ENCODE measurements around the gene SWAP70.

- TF ChIP-seq, protein P1, sequence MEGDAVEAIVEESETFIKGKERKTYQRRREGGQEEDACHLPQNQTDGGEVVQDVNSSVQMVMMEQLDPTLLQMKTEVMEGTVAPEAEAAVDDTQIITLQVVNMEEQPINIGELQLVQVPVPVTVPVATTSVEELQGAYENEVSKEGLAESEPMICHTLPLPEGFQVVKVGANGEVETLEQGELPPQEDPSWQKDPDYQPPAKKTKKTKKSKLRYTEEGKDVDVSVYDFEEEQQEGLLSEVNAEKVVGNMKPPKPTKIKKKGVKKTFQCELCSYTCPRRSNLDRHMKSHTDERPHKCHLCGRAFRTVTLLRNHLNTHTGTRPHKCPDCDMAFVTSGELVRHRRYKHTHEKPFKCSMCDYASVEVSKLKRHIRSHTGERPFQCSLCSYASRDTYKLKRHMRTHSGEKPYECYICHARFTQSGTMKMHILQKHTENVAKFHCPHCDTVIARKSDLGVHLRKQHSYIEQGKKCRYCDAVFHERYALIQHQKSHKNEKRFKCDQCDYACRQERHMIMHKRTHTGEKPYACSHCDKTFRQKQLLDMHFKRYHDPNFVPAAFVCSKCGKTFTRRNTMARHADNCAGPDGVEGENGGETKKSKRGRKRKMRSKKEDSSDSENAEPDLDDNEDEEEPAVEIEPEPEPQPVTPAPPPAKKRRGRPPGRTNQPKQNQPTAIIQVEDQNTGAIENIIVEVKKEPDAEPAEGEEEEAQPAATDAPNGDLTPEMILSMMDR (conservative IDR thresholded peaks at IDR 0.05 in 1 of 2, IDR thresholded peaks at IDR 0.05 in 1 of 2; ENCODE audit: extremely low read depth in 1 of 2, insufficient read depth in 1 of 2, low read depth in 1 of 2, low read length in 2 of 2), result no peak
- TF ChIP-seq EZH2 (IDR thresholded peaks at IDR 0.05; ENCODE audit: borderline replicate concordance, low read length), result no peak
Measured at GRCh38 chr11:9769621-9770020, 105.7 kb downstream of the SWAP70 start.

All from mammary epithelial cell (primary cell).